ENCODE measurements around the gene TMEM17. TPM values are rescaled to one million over a fixed set of nuclear protein-coding genes. Genes with fewer than 3 reads are reported as not detected.
A peak's percentile ranks its signal among the peaks of the same experiment; 100 is the strongest.

TMEM17 gene
- total and polyA plus RNA-seq, 9 of the 15 experiments (the other 6 are each of a cell fraction or from before 2014, with no cell fraction given): 0.58 to 2.2 (median 1.2) TPM

GRCh38 chr2:62499430-62500060, 6.5 kb downstream of the TMEM17 start (continued):
- TF ChIP-seq ZBTB12 (CRISPR knock-in tag; IDR thresholded peaks at IDR 0.05) (0 out of 2 replicates have a peak, but pooled peaks have one; percentile 16), LEF1 (IDR thresholded peaks at IDR 0.05) (0 out of 2 replicates have a peak, but pooled peaks have one; percentile 43), ARNT (IDR thresholded peaks at IDR 0.05) (peak in 1 of 2 experiments; percentile 36; a peak in 1 of 4 replicates), MAFF (IDR thresholded peaks at IDR 0.05; ENCODE audit: low read length) (peak; percentile 55; the same call in 1 of the 2 replicates), MAFK (IDR thresholded peaks at IDR 0.05; ENCODE audit: low read length) (peak; percentile 64; the same call in 1 of the 2 replicates), REST (IDR thresholded peaks at IDR 0.05; ENCODE audit: borderline replicate concordance) (no peak), REST (CRISPR knock-in tag; IDR thresholded peaks at IDR 0.05; ENCODE audit: low read depth) (no peak), ZNF384 (IDR thresholded peaks at IDR 0.05; ENCODE audit: low read depth, low read length) (no peak), NFE2 (IDR thresholded peaks at IDR 0.05; ENCODE audit: low read depth) (peak; percentile 80), ARID1B (IDR thresholded peaks at IDR 0.05) (peak; percentile 81), CHAMP1 (IDR thresholded peaks at IDR 0.05) (0 out of 2 replicates have a peak, but pooled peaks have one; percentile 13), SMARCE1 (IDR thresholded peaks at IDR 0.05) (peak; percentile 65; the same call in 1 of the 2 replicates), NCOA2 (IDR thresholded peaks at IDR 0.05; ENCODE audit: partially characterized antibody in 2 of 2) (peak in 1 of 2 experiments; percentile 30)
